SK-N-SH treated with all-trans-retinoic acid at 6 μM for 48 hours (cell line): ENCODE data around the gene NOLC1.
"Not testable (repeated sequence)": the region's sequence is repeated elsewhere in the genome, so short reads cannot be mapped to it uniquely, and the experiment has no call there.

ENCODE experiments used
- ATAC-seq: fragments of 200-7000 bp; cut with Tn5 transposase; 3 replicates; pipeline ENCODE4 v1.9.1; 2020; ENCODE audit warnings: mild to moderate bottlenecking, moderate library complexity
- BACH2 ChIP-seq: fragments of 250-450 bp; sonication (Bioruptor Pico); IDR thresholded peaks from 2 replicates; pipeline ENCODE4 v1.9.0; 2021; ENCODE audit warnings: mild to moderate bottlenecking, borderline replicate concordance
- CREB5 ChIP-seq: fragments of 250-450 bp; sonication (Bioruptor Pico); IDR thresholded peaks from 2 replicates; pipeline ENCODE4 v1.5.1; 2020; ENCODE audit warnings: low read depth, mild to moderate bottlenecking, moderate library complexity
- CSDC2 ChIP-seq: fragments of 250-450 bp; sonication (Bioruptor Pico); IDR thresholded peaks from 2 replicates; pipeline ENCODE4 v1.5.0; 2020; ENCODE audit warnings: mild to moderate bottlenecking, moderate library complexity
- CSRNP3 ChIP-seq: fragments of 250-450 bp; sonication (Bioruptor Pico); IDR thresholded peaks from 2 replicates; pipeline ENCODE4 v1.5.1; 2021; ENCODE audit warnings: mild to moderate bottlenecking, moderate library complexity
- ESRRG ChIP-seq: fragments of 250-450 bp; sonication (Bioruptor Pico); IDR thresholded peaks from 2 replicates; pipeline ENCODE4 v1.6.1; 2021; ENCODE audit warnings: mild to moderate bottlenecking
- GLIS3 ChIP-seq: fragments of 250-450 bp; sonication (Bioruptor Pico); IDR thresholded peaks from 2 replicates; pipeline ENCODE4 v1.5.0; 2020; ENCODE audit warnings: mild to moderate bottlenecking, moderate library complexity
- ISL1 ChIP-seq: fragments of 250-450 bp; sonication (Bioruptor Pico); IDR thresholded peaks from 2 replicates; pipeline ENCODE4 v2.1.2; 2022; ENCODE audit warnings: mild to moderate bottlenecking, moderate library complexity
- OSR1 ChIP-seq: fragments of 250-450 bp; sonication (Bioruptor Pico); IDR thresholded peaks from 2 replicates; pipeline ENCODE4 v1.8.0; 2022; ENCODE audit warnings: moderate library complexity, mild to moderate bottlenecking, inconsistent platforms
- PATZ1 ChIP-seq: fragments of 250-450 bp; sonication (Bioruptor Pico); IDR thresholded peaks from 2 replicates; pipeline ENCODE4 v1.8.0; 2020; ENCODE audit warnings: mild to moderate bottlenecking, moderate library complexity, borderline replicate concordance
- POU6F1 ChIP-seq: fragments of 250-450 bp; sonication (Bioruptor Pico); IDR thresholded peaks from 2 replicates; pipeline ENCODE4 v1.8.0; 2021; ENCODE audit warnings: low read depth, mild to moderate bottlenecking, moderate library complexity, borderline replicate concordance
- TOX ChIP-seq: fragments of 250-450 bp; sonication (Bioruptor Pico); IDR thresholded peaks from 2 replicates; pipeline ENCODE4 v1.8.0; 2021; ENCODE audit warnings: mild to moderate bottlenecking, moderate library complexity, borderline replicate concordance
- ZFP3 ChIP-seq: fragments of 250-450 bp; sonication (Bioruptor Pico); IDR thresholded peaks from 2 replicates; pipeline ENCODE4 v1.5.0; 2020; ENCODE audit warnings: mild to moderate bottlenecking, moderate library complexity
- ZFP30 ChIP-seq: fragments of 450-650 bp; formaldehyde crosslinking; IDR thresholded peaks from 2 replicates; pipeline ENCODE4 v1.5.0; 2022; ENCODE audit warnings: mild to moderate bottlenecking, moderate library complexity
- ZNF8 ChIP-seq: fragments of 450-650 bp; formaldehyde crosslinking; IDR thresholded peaks from 2 replicates; pipeline ENCODE4 v1.5.0; 2020; ENCODE audit warnings: mild to moderate bottlenecking, moderate library complexity

Gene NOLC1

GRCh38 chr10:102185272-102185671 is 33.1 kb downstream of the NOLC1 start:
- TF ChIP-seq ZNF8 (CRISPR knock-in tag): no peak
- no peak for TF ChIP-seq ZFP30 (CRISPR knock-in tag)
- no peak for TF ChIP-seq OSR1
- TF ChIP-seq ZFP3: no peak
- no peak for TF ChIP-seq ISL1 (CRISPR knock-in tag)
- TF ChIP-seq CSDC2 (CRISPR knock-in tag): no peak
- TF ChIP-seq, all 23 proteins: peak for 0
- no peak for ATAC-seq

- TF ChIP-seq PATZ1 (CRISPR knock-in tag): no peak
- no peak for TF ChIP-seq CSRNP3
- TF ChIP-seq ESRRG (CRISPR knock-in tag): no peak
- TF ChIP-seq TOX (CRISPR knock-in tag): no peak
- no peak for TF ChIP-seq ZNF8 (CRISPR knock-in tag)
- no peak for ATAC-seq
These were observed 33.8 kb downstream of the NOLC1 start for GRCh38 chr10:102185811-102186527.

- TF ChIP-seq CREB5: no peak
- no peak for TF ChIP-seq OSR1
- TF ChIP-seq PATZ1 (CRISPR knock-in tag): no peak
- no peak for TF ChIP-seq TOX (CRISPR knock-in tag)
- no peak for TF ChIP-seq GLIS3 (CRISPR knock-in tag)
- ATAC-seq: no peak
These were observed 36.2 kb downstream of the NOLC1 start for GRCh38 chr10:102188298-102188940.

GRCh38 chr10:102188941-102189898 is 37.0 kb downstream of the NOLC1 start:
- not testable (repeated sequence) for ATAC-seq

GRCh38 chr10:102191956-102192355 is 39.8 kb downstream of the NOLC1 start:
- ATAC-seq: no peak
- no peak for TF ChIP-seq GLIS3 (CRISPR knock-in tag)
- no peak for TF ChIP-seq CREB5
- TF ChIP-seq POU6F1 (CRISPR knock-in tag): no peak
- no peak for TF ChIP-seq BACH2 (CRISPR knock-in tag)
- no peak for TF ChIP-seq CSDC2 (CRISPR knock-in tag)
- TF ChIP-seq, all 23 proteins: peak for 0
